Medulla oblongata (tissue), 1 donor: Measurements from ENCODE around the gene NALCN.

ENCODE experiments used
- DNase-seq: peaks from one replicate; pipeline ENCODE4 v3.0.0-alpha.2; 2015; ENCODE audit errors: extremely low spot score

Gene NALCN

DNA sequence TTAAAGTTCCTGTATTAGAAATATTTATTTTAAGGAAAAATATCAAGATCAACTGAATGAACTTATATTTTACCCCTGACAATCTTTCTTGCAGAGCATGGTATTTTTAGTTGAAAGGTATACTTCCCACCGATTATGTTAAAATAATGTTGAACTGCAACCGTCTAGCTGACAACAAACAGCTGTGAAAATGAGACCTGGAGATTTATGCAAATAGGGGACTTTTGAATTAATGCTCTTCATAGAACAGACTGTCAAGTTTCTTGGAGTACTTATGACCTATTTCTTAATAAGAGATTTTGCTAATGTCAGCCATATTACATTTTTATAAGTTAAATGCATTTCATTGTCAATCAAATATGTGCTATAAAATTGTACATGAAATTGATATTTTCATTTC is 210.9 kb downstream of the NALCN start:
- no peak for DNase-seq

DNA sequence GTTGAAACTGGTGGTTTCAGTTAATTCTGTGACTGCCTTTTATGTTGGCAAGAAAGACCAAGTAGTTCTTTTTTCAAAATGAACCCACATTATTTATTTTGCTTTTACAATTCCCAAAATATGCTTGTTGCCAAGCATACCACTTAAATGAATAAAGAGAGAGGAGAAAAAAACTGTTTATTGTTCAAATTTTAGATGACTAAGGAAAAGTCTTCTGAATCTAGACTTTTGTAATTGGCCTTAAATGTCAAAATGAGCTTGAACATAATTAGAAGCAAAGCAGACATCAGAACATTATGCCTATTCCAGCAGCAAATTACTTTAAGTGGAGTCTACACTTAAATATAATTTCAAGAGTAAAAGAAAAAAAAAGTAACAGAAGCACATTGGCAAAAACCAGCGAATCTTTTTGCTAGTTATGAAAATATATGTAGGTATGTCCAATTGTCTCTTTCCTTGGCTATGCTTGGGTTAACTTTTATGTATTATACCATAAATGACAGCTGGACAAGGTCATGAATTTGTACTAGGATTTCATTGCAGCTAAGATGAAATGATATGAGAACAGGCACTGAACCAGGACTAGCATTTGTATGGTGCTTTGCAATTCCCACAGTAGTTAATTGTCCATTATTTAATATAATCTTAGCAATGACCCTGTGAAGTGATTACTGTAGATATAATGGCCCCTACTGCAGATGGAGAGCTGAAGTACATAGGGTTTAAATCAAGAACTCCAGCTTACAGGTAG is 211.9 kb downstream of the NALCN start:
- DNase-seq, result no peak

DNA sequence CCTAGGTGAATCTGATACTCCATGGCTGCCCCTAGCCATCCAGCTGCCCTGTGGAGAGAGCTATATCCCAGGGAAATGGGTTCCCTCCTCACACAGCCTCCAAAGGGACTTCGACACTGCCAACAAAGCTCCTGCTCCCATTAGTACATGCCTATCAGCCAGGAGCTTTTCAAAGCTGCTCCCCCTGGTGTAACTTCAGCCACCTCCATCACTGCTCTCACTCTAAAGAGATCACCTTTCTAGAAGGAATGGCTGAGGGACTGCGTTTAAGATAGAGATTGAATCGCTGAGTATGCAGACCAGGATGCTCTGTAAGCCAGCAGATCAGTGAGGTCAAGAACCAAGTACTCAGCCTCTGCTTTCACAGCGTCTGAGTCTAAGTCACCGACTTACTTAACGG is 213.7 kb downstream of the NALCN start:
- DNase-seq, result no peak

DNA sequence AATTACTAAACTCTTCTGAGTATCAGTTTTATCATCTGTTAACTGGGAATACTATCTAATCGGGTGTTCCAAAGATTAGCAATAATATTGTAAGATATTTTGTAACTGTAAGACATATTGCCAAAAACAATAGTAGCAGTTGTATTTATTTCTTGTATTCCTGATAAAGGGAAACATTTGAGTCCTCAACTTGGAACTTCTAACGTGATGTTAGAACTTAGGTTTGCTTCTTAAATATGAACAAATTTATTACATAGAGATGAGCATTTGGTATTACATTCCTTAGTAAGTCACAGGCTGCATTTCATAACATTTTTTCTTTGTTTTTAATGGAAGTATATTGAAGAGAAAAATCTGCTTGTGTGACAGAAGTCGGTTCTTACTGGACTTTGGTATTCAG is 225.3 kb downstream of the NALCN start:
- no peak for DNase-seq

DNA sequence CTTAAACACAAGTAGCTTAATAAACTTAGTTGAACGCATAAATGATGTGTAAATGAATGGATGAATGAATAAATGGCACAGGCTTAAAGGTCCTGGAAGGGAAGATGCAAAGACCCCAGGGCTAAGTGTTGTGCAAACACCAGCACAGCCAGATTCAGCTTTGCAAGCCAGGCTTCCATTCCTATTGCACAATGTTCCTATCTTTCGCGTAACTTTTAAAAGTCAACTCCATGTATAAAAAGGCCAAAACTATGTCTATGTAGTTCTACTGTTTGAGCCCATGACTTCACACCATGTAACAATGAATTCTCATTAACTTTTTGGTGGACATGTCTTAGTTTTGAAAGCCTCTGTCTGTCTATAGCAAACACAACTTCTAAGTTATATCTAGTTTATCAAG is 226.0 kb downstream of the NALCN start:
- no peak for DNase-seq

DNA sequence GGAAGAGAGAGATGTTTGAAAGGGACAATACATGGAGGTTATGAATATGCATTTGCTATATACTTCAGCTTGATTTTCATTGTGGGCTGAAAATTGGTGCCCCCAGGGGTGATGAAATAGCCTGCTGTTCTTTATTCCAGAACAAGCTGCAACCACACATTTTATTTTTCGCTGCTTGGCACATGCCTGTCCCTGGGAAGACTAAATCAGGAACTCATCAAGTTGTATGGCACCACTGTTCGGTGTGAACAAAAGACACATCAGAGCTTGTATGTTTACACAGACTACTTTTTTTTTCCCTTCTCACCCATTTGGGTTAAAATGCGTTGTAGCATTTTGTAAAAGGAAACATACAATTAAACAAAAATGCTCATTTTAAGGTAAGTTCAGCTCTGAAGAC is 230.7 kb downstream of the NALCN start:
- peak; percentile 46 for DNase-seq

DNA sequence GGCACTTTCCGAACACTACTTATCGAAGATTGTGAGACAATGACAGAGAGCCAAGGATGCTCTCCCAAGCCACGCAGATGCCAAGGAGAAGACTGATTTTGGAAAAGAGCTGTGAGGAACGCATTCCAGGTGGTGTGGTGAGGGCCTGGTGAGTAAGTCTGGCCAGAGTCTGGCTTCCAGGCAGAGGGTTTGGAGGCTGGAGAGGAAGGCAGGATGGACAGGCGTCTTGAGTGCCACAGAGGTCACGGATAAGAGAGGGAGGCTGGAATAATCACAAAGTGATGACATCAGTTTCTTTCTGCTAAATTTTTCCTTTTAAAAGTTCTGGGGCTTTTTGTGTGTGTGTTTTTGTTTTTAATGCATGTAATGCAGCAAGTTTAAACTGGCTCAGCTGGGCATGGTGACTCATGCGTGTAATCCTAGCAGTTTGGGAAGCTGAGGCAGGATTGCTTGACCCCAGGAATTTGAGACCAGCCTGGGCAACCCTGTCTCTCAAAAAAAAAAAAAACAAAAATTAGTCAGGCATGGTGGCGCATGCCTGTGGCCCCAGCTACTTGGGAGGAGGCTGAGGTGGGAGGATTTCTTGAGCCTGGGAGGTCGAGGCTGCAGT is 235.1 kb downstream of the NALCN start:
- DNase-seq, result no peak

DNA sequence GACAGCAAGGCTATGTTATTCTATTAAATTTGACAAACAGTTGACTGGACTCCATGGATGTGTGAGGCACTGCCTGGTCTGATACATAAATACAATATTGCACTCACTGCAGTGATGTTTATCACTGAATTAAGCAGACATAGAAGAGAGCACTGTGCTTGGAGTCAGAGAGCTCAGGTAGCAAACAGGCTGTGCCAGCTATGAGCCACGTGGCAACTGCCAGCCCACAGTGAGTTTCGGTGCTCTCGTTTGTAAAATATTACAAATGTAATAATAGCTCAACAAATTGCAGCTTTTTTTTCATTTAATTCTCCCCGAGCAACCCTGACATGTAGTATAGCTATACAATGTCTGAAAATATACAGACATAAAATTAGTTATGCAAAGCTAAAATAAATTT is 237.3 kb downstream of the NALCN start:
- no peak for DNase-seq

DNA sequence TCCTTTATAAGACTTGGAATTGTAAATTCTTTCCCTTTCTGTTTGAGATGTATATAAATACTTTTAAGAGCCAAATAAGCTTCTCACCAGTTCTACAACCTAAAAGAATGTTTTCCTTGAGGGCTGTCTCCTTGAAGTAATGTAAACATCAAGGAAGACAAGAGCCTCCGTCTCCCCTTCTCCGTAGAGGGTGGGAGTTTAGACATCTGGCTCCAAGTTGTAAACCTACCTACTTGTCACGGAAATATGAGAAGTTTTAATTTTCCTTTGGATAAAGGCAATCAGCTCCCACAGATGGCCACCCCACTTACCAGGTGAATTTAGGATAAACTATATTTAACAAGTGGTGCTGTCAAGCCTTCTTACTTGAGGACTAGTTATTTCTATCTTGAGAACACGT is 237.9 kb downstream of the NALCN start:
- DNase-seq, result no peak

DNA sequence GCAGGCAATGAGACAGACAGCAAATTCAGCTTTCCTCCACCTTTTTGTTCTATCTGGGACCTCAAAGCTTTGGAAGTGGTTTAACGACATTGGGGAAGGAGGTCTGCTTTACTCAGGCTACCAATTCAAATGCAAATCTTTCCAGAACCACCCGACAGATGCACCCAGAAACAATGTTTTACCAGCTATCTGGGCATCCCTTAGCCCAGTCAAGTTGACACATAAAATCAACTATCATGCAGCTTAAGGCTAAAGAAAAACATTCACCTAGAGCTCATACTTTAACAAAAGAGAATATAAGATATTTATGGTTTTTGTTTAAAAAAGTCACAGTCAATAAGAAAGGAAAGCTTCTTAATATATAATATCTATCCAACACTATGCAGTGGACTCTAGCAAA is 246.0 kb downstream of the NALCN start:
- no peak for DNase-seq

DNA sequence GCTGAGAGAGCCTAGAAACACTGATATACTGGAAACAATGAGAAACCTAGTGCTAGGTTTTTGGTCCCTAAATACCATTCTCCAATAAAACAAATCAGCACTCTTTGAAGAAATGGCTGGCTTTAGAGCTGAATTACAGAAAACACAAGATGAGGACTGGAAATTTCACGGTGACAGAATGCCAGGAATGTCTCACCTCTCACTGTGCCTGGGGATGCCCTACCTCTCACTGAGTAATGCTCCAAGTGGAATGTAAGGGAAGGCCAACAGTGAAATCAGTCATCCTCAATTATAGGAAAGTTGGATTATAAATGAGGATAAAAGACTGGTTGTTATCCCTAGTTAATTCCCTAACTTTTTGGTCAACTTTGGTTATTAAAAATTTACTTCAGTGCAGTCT is 259.0 kb downstream of the NALCN start:
- DNase-seq, result no peak

DNA sequence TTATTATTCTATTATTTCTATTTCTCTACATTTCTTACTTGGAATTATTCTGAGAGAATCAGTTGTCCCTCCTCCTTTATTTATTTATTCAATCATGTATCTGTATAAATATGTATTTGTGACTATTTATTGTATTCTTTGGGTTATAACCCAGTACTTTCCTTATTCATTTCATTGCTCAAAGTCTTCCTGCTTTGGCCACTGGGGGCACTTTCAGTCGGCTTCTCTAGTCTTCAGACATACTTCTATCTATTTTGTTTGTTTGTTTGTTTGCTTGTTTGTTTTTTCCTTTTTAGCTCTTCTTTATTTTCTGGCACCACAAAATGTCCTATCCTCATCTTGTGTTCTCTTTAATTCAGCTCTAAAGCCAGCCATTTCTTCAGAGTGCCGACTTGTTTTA is 260.4 kb downstream of the NALCN start:
- no peak for DNase-seq

DNA sequence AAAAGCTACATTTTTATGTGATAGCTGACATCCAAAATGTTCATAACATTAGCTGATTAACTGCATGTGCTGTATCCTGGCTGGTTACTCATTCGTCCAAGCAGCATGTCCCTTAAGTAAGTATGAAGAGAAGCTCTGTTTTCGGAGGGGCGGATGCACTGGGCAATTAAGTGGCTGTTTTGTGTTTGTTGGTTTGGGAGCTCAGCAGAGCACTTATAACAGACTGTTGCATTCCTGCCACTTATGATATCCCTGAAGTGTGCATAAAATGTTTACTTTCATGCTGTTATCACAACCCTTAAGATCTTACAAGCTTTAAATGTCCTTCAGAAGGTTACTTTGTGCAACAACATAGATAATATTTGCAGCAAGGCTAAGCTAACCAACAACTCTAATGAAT is 264.1 kb downstream of the NALCN start:
- no peak for DNase-seq

DNA sequence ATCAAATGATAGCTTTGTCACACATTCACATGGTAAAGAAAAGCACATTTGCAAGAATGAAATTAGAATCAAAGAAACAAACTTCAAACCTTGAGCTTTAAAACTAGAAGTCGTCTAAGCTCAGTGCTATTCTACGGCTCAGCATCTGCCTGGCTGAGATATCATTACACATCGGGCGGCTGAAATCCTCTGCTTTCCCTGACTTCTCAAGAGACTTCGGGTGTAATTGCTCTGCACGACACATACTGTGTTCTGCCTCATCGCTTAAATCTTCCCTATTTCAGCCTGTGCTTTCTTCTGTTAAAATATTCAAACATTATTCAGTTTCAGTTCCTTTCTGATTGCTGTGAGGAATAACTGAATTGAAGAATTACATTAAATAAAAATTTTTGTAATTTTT is 265.3 kb downstream of the NALCN start:
- DNase-seq, result peak; percentile 50

DNA sequence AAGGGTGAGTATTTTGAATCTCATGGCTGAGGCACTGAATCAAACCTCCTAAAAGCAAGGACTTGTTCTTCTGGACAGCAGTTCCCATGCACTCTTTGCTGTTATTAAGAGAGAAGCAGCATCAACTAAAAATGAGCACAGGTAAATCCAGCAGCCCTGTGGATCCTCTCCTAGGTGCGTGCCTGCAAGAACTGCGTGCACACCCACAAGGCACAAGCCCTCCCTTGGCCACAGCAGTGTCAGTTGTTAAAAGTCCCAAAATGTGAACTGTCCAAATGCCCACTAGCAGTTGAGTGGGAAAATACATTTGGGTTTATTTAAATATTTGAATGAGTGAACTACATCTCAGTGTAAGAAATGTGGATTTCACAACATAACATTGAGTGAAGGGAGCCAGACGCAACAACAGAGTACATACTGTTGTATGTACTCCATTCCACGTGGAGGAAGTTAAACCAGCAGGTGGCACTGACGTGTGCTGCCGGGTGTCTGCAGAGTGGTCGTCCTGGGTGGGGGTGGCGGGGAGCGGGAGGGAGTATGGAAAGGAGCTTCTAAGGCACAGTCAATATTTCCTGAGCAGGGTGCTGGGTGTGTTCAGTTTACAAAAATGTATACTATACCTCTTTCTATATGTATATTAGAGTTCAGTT is 266.4 kb downstream of the NALCN start:
- DNase-seq, result no peak

DNA sequence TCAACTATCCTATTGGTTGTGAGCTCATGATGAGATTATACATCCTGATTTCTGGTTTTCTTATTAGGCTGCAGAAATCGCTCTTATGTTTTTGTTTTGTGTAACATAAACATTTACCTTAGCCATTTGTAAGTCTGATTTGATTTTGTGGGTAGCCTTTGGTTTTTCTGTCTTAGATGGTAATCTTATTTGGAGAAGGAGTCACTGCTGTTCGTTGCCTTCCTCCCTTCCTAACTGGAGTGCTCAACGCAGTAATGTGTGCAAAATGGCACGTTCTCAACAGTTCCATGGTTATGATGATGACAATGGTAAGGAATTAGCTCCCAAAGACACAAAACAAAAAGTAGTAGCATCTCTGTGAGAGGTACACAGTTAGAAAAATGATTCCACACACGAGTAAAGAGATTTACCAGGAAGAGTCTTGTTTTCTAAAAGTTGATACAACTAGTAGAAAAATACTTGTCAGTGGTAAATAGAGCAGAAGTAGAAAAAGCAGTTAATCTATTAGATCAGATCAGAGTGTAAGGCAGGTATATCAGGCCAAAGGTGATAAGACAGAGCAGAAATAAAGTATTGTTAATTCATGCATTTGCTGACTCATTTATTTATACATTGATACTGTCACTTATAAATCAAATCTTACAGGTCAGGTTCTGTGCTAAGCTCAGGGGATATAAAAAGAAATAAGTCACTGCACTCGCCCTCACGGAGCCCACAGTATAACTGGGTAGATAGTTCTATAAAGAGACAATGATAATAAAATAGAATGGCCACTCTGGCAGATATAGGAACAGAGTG is 270.0 kb downstream of the NALCN start:
- DNase-seq, result no peak

DNA sequence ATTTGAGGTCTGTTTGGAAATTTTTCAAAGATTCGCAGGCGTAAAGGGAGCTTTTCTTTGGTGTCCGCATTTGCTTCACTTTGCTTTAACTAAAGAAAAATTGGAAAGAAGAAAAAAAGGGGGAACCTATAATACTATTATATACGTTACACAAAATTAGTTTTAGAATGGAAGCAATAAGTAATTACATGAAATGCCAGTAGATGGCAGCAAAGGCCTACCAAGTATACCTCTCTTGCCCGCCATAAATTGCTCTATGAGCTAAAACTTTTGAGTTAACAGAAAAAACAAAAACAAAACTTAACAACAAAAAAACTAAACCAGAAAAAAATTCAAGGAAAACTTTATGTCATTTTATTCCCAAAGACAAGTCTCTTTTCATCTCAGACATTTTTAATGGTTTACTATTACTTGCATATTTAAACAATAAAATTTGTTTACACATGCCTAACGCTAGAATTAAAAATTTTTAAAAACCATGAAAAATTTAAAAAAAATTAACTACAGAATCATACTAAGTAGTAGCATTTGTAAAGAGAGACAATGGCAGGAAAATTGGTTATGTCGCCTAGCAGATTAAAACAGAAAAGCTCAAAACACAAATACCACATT is 271.4 kb downstream of the NALCN start:
- peak; percentile 75 for DNase-seq

DNA sequence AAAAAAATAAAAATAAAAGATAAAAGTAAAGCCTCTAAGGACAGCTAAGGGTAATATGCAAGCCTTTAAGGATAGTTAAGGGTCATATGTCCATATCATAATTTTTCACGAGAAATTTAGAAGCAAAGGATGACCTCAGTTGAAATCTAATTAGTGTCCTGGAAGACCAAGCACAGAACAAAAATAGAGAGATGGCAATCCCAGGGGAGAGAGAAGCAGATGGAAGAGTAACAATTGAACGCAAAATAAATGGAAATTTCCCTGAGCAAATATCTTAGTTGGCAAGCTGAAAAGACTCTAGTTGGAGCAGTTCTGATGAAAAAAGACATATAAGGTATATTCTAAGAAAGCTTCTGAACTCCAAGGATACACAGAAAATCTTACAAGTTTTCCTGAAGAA is 275.4 kb downstream of the NALCN start:
- no peak for DNase-seq

DNA sequence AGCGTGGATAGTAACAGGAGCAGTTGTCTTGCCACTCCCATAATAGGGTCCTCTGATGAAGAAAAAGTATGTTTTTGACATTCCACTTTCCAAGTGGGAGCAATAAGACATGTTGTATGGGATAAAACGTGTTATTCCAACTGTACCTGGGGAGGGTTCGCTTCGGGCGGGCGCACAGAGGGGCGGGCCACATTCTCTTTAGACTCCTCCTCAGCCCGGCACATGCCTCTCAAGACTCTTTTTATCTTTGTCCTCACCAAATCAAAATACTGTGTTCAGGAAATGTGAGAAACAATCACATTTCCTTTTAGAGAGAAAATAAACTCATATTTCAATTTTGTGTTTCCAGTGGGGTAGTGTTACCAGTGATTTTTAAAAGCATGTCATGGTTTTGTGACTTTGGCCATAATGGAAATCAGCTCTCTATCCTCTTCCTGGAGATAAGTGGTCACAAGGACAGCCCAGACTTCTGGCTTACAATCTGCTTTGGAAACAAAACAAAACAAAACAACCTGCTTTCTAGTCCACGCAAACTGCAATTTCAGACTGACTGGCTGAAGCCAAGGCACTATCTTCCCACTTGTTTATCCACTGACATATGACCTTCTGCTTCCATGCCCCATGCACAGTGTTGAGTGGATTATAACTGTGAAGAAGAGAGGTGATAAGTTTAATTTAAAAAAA is 276.1 kb downstream of the NALCN start:
- no peak for DNase-seq

DNA sequence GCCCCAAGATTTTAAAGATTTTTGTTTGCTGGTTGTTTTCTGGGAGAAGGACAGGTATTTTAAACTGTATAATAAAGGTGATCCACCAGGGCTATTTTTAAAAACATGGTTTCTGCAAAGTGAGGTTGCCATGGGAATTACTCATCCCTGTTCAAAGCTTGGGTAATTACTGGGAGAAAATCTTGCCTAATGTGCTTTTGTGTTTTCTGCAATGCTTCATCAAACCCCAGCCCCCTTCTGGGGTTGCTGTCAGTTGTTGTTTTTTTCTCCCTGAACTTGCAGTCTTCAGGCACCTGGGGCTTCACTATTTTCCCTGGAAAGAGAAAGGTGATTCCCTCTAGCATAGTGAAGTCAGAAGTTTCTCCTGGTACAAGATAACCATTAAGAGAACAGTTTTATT is 277.2 kb downstream of the NALCN start:
- no peak for DNase-seq

DNA sequence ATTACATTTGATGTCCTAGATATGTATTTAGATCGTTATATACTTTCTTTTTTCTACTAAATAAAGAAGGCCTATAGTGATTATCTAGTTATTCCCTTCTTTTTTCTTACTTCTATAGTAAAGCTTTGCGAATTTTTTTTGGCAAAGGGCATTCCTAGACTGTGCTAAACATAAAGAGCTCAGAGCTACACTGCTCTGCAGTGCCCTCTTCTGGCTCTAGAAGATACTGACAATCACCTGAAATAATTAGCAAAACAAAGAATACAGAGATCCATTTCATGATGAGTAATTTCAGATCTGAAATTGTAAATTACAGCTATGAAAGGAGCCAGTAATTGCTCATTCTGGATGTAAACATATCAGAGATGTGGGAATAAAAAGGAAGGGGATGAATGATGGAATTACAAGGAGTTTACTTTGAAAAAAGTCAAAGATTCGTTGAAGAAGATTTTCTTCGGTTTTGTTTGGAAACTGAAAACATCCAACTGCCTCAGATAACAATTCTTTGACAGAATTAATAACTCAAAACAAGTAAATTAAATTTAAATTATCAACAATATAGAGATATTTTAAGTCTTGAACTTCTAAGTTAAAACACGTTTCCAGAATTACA is 288.5 kb downstream of the NALCN start:
- DNase-seq, result peak; percentile 75
